Erythroblast (primary cell): Measurements from ENCODE around the gene CHRDL1.

Experiments used
- GATA1 ChIP-seq: IDR thresholded peaks from 2 replicates; pipeline ENCODE4 v1.6.1; 2011; ENCODE audit warnings: low read depth, mild to moderate bottlenecking, control low read depth, low read length, moderate library complexity
- POLR2A ChIP-seq: IDR thresholded peaks from 2 replicates; pipeline ENCODE4 v1.6.1; 2011; ENCODE audit warnings: mild to moderate bottlenecking, low read length

- no peak for TF ChIP-seq POLR2A
- no peak for TF ChIP-seq GATA1
These were observed 54.3 kb downstream of the CHRDL1 start for GRCh38 chrX:110741213-110741796.
